SK-N-SH (cell line): Measurements from ENCODE around the gene CIT.
"Not testable (repeated sequence)": the region's sequence is repeated elsewhere in the genome, so short reads cannot be mapped to it uniquely, and the experiment has no call there.

Experiments
- CHD2 ChIP-seq: fragments of 150-350 bp; IDR thresholded peaks from 2 replicates; pipeline ENCODE4 v1.6.1; 2018; ENCODE audit warnings: low read length; ENCODE audit not compliant: partially characterized antibody
- CTCF ChIP-seq: fragments of 200-600 bp; sonication (generic); IDR thresholded peaks from 2 replicates; pipeline ENCODE4 v1.6.1; 2017; ENCODE audit warnings: antibody characterized with exemption, mild to moderate bottlenecking, moderate library complexity
- ELF1 ChIP-seq: IDR thresholded peaks from 2 replicates; pipeline ENCODE4 v1.4.0; 2012
- FOSL2 ChIP-seq: IDR thresholded peaks from 2 replicates; pipeline ENCODE4 v1.4.0; 2012; ENCODE audit warnings: low read depth, mild to moderate bottlenecking, moderate library complexity, borderline replicate concordance
- GABPA ChIP-seq: IDR thresholded peaks from 2 replicates; pipeline ENCODE4 v1.4.0; 2012; ENCODE audit warnings: low read depth, mild to moderate bottlenecking
- MAX ChIP-seq: IDR thresholded peaks from 2 replicates; pipeline ENCODE4 v1.4.0; 2012; ENCODE audit warnings: low read depth
- MXI1 ChIP-seq: IDR thresholded peaks from 2 replicates; pipeline ENCODE4 v1.6.1; 2012; ENCODE audit warnings: mild to moderate bottlenecking, low read depth, low read length, improper control_type of control experiment
- RAD21 ChIP-seq: IDR thresholded peaks from 2 replicates; pipeline ENCODE4 v1.6.1; 2012; ENCODE audit warnings: mild to moderate bottlenecking, low read length
- RCOR1 ChIP-seq: fragments of 150-350 bp; IDR thresholded peaks from 2 replicates; pipeline ENCODE4 v1.6.1; 2017; ENCODE audit warnings: antibody characterized with exemption, low read length
- SMC3 ChIP-seq: IDR thresholded peaks from 2 replicates; pipeline ENCODE4 v1.6.1; 2012; ENCODE audit warnings: low read depth, low read length, improper control_type of control experiment
- TAF1 ChIP-seq: IDR thresholded peaks from 2 replicates; pipeline ENCODE4 v1.6.1; 2012; ENCODE audit warnings: low read depth, mild to moderate bottlenecking, low read length, moderate library complexity, borderline replicate concordance
- YY1 ChIP-seq: IDR thresholded peaks from 2 replicates; pipeline ENCODE4 v1.4.0; 2012; ENCODE audit warnings: low read depth, mild to moderate bottlenecking
- ZBTB33 ChIP-seq: IDR thresholded peaks from 2 replicates; pipeline ENCODE4 v1.4.0; 2012; ENCODE audit warnings: low read depth, borderline replicate concordance

- TF ChIP-seq ELF1, TAF1, RAD21, MXI1, CTCF, MAX, YY1, FOSL2, CHD2, RCOR1, ZBTB33, GABPA, SMC3: not testable (repeated sequence)
Observed at GRCh38 chr12:119883791-119884190, 6.7 kb upstream of the CIT start.
